ENCODE data around the gene PPP1R37. TPM values are rescaled to one million over a fixed set of nuclear protein-coding genes. Genes with fewer than 3 reads are reported as not detected.

Gene PPP1R37
- total RNA-seq, 1 donor, result 31.1 TPM

- no peak for TF ChIP-seq CTCF (IDR thresholded peaks at IDR 0.05; ENCODE audit: insufficient read depth, low read depth, low read length)
- no peak for DNase-seq (ENCODE audit: low read depth)
- H3K4me3 ChIP-seq (ENCODE audit: low read depth, low read length), result peak overlapping the region; percentile 65
Measured at GRCh38 chr19:45076851-45077730, 15.9 kb upstream of the PPP1R37 start.

GRCh38 chr19:45078390-45079062, 14.5 kb upstream of the PPP1R37 start:
- DNase-seq (ENCODE audit: low read depth), result no peak
- H3K4me3 ChIP-seq (ENCODE audit: low read depth, low read length), result peak overlapping the region; percentile 97
- TF ChIP-seq CTCF (IDR thresholded peaks at IDR 0.05; ENCODE audit: insufficient read depth, low read depth, low read length), result no peak

GRCh38 chr19:45079063-45079910, 13.7 kb upstream of the PPP1R37 start, which contains the start of gene GEMIN7:
Gene GEMIN7, plus strand, starts transcription at chr19:45079260. Its CDS starts 10,855 bp downstream, at chr19:45090115.
- H3K4me3 ChIP-seq (ENCODE audit: low read depth, low read length), result peak within 1 kb of the TSS; percentile 97
- peak; percentile 74 for DNase-seq (ENCODE audit: low read depth)
- TF ChIP-seq CTCF (IDR thresholded peaks at IDR 0.05; ENCODE audit: insufficient read depth, low read depth, low read length), result no peak

GRCh38 chr19:45079911-45080370, 13.0 kb upstream of the PPP1R37 start:
- no peak for DNase-seq (ENCODE audit: low read depth)
- peak overlapping the region; percentile 97 for H3K4me3 ChIP-seq (ENCODE audit: low read depth, low read length)
- no peak for TF ChIP-seq CTCF (IDR thresholded peaks at IDR 0.05; ENCODE audit: insufficient read depth, low read depth, low read length)

- TF ChIP-seq CTCF (IDR thresholded peaks at IDR 0.05; ENCODE audit: insufficient read depth, low read depth, low read length), result no peak
- no peak overlapping the region for H3K4me3 ChIP-seq (ENCODE audit: low read depth, low read length)
- DNase-seq (ENCODE audit: low read depth), result no peak
Measured at GRCh38 chr19:45082170-45082569, 10.8 kb upstream of the PPP1R37 start.

GRCh38 chr19:45086480-45086879, 6.5 kb upstream of the PPP1R37 start:
- TF ChIP-seq CTCF (IDR thresholded peaks at IDR 0.05; ENCODE audit: insufficient read depth, low read depth, low read length), result no peak
- H3K4me3 ChIP-seq (ENCODE audit: low read depth, low read length), result no peak overlapping the region
- DNase-seq (ENCODE audit: low read depth), result no peak

Measured in fibroblast of villous mesenchyme (primary cell).